HFFc6 (cell line): ENCODE measurements around the gene HELB. TPM values are rescaled to one million over a fixed set of nuclear protein-coding genes. Genes with fewer than 3 reads are reported as not detected.

Experiments used
- DNase-seq: peaks from one replicate; pipeline ENCODE4 v3.0.0-alpha.2; 2018
- H3K27ac Mint-ChIP-seq: 2 replicates; pipeline ENCODE4 v1.8.0; 2020; ENCODE audit warnings: mild to moderate bottlenecking, mixed read lengths
- H3K27me3 Mint-ChIP-seq: 2 replicates; pipeline ENCODE4 v1.8.0; 2021; ENCODE audit warnings: mild to moderate bottlenecking, moderate library complexity, mixed read lengths; ENCODE audit not compliant: insufficient read depth
- H3K36me3 Mint-ChIP-seq: 2 replicates; pipeline ENCODE4 v1.8.0; 2021; ENCODE audit warnings: low read depth, mixed read lengths
- H3K4me1 Mint-ChIP-seq: 2 replicates; pipeline ENCODE4 v1.8.0; 2020; ENCODE audit warnings: low read depth, mixed read lengths
- H3K4me3 Mint-ChIP-seq: 2 replicates; pipeline ENCODE4 v1.8.0; 2020; ENCODE audit warnings: mild to moderate bottlenecking, moderate library complexity, mixed read lengths
- H3K9me3 Mint-ChIP-seq: 2 replicates; pipeline ENCODE4 v1.8.0; 2020; ENCODE audit warnings: mild to moderate bottlenecking, mixed read lengths
- total RNA-seq, 6 experiments: library from RNA; stranded (reverse); fragmentation: NEBNext Ultra II Directional; extraction: Animal tissue kit (Norgen Biotek cat#: 25700); gene quantifications; 2 replicates in 1 of 6; 3 replicates in 5 of 6; pipeline ENCODE4 v1.2.3, GENCODE V29; 2021
- TF ChIP-seq, protein P1 (sequence below): fragments of 200-600 bp; sonication (generic); IDR thresholded peaks from 2 replicates; pipeline ENCODE4 v1.5.0; 2021; ENCODE audit warnings: antibody characterized with exemption, mild to moderate bottlenecking

HELB gene
- total RNA-seq, 6 experiments from 2014 or later = 1.4 to 2.1 (median 1.8) TPM

DNA sequence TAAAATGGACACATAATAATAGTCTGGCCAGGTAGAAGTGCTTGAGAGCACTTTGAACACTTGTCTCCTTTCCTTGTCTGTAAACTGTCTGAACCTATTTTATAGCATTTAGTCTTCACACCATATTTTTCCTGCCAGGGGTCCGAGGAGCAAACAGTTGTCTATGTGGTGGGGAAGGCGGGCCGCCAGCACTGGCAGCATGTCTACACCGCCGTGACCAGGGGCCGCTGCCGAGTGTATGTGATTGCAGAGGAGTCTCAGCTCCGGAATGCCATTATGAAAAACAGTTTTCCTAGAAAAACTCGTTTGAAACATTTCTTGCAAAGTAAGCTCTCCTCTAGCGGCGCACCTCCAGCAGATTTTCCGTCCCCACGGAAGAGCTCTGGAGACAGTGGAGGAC is 28.7 kb downstream of the HELB start:
- no peak overlapping the region for H3K27ac Mint-ChIP-seq
- no peak overlapping the region for H3K4me3 Mint-ChIP-seq
- no peaks in the 10 kb centered on the region for H3K9me3 Mint-ChIP-seq
- TF ChIP-seq, protein P1, sequence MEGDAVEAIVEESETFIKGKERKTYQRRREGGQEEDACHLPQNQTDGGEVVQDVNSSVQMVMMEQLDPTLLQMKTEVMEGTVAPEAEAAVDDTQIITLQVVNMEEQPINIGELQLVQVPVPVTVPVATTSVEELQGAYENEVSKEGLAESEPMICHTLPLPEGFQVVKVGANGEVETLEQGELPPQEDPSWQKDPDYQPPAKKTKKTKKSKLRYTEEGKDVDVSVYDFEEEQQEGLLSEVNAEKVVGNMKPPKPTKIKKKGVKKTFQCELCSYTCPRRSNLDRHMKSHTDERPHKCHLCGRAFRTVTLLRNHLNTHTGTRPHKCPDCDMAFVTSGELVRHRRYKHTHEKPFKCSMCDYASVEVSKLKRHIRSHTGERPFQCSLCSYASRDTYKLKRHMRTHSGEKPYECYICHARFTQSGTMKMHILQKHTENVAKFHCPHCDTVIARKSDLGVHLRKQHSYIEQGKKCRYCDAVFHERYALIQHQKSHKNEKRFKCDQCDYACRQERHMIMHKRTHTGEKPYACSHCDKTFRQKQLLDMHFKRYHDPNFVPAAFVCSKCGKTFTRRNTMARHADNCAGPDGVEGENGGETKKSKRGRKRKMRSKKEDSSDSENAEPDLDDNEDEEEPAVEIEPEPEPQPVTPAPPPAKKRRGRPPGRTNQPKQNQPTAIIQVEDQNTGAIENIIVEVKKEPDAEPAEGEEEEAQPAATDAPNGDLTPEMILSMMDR = no peak
- H3K36me3 Mint-ChIP-seq = no peaks in the 10 kb centered on the region
- no peak for DNase-seq
- no peaks in the 10 kb centered on the region for H3K4me1 Mint-ChIP-seq
- H3K27me3 Mint-ChIP-seq = no peaks in the 10 kb centered on the region

DNA sequence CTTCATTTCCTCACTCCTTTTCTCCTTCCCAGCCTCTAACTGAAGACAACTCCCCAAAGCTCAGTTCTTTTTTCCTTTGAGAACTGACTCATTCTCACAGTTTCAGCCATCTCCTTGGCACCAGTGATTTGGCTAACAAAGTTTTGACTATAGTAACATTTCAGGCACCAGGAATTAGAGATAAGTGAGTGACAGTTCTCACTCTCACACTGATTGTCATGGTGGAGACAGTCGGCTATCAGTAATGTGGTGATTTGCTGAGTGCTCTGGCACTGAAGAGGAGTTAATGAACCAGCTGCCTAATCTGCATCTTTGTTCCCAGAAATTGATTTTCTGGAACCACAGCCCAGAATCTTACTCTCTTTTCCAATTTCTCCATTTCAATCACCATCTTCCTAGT is 29.5 kb downstream of the HELB start:
- Mint-ChIP-seq H3K36me3 (no peaks in the 10 kb centered on the region), H3K27me3 (no peaks in the 10 kb centered on the region), H3K4me3 (no peak overlapping the region), H3K4me1 (no peaks in the 10 kb centered on the region), H3K27ac (no peak overlapping the region), H3K9me3 (no peaks in the 10 kb centered on the region)
- no peak for DNase-seq
- TF ChIP-seq, protein P1 = no peak

DNA sequence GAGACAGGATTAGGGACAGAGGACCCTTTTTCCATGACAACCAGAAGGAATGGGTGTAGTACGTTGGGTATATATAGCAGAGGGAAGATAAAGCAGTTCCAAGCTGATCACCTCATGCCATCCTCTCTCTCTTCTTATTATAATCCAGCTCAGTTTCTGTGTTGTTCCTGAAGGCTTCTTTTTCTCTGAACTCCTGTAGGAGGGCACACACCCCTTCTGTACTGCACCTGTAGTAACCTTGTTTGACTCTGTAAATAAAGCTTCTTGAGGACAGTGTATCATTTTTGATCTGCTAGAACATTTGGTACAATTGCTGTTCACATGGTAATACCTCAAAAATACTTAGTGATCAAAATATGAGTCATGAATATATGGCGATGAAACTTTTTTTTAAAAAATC is 33.5 kb downstream of the HELB start:
- Mint-ChIP-seq H3K27me3 (no peaks in the 10 kb centered on the region), H3K36me3 (peaks cover 4% of the 10 kb centered on the region; the same call in 1 of the 2 replicates), H3K4me3 (no peak overlapping the region), H3K9me3 (no peaks in the 10 kb centered on the region), H3K27ac (no peak overlapping the region), H3K4me1 (no peaks in the 10 kb centered on the region)
- TF ChIP-seq, protein P1 = no peak
- no peak for DNase-seq

DNA sequence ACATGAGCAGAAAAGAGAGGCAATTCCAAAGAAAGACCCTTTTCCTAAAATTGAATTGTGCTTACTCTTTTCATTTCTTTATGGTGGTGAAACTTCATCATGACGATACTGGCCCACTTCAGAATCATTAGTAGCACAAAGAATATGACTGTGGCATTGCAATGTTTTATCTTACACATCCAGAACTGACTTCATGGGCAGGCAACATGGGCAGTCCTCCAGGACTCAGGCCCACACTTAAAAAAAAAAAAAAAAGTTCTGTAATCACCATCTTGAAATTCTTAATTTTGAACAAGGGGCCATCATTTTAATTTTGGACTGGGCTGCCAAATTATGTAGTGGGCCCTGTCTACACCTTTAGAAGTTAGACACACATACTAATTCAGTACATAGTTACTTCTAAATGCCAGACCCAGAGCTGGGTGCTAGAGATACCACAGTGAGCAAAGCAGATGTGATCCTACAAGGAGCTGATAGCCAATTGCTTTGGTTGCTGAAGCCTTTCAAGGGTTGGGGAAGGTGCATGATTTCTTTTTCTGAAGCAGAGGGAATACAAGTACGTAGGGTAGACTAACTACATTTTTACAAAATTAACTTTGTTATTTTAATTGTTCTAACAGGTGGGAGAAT is 35.2 kb downstream of the HELB start:
- no peaks in the 10 kb centered on the region for H3K4me1 Mint-ChIP-seq
- no peak overlapping the region for H3K27ac Mint-ChIP-seq
- no peak overlapping the region for H3K4me3 Mint-ChIP-seq
- no peaks in the 10 kb centered on the region for H3K27me3 Mint-ChIP-seq
- no peaks in the 10 kb centered on the region for H3K9me3 Mint-ChIP-seq
- TF ChIP-seq, protein P1 = no peak
- peaks cover 4% of the 10 kb centered on the region; the same call in 1 of the 2 replicates for H3K36me3 Mint-ChIP-seq
- no peak for DNase-seq

DNA sequence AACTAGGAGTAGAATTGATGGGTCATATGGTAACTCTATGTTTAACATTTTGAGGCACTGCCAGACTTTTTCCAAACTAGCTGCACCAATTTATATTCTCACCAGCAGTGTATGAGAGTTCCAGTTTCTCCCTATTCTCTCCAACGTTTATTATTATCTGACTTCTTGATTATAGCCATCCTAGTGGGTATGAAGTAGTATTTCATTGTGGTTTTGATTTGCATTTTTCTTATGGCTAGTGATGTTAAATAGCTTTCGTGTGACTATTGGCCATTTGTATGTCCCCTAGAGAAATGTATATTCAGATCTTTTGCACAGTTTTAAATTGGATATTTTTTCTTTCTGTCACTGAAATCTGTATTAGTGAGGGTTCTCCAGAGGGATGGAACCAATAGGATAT is 37.8 kb downstream of the HELB start:
- Mint-ChIP-seq H3K27ac (no peak overlapping the region), H3K4me1 (peaks cover 4% of the 10 kb centered on the region), H3K9me3 (no peaks in the 10 kb centered on the region), H3K36me3 (peaks cover 10% of the 10 kb centered on the region; the same call in 1 of the 2 replicates), H3K27me3 (no peaks in the 10 kb centered on the region), H3K4me3 (no peak overlapping the region)
- DNase-seq = no peak
- TF ChIP-seq, protein P1 = no peak
